T47D (cell line): ENCODE results near the gene YWHAH.

Experiments used
- DNase-seq, 2 experiments: peaks; one replicate each; pipeline versions ENCODE4 v3.0.0 to v3.0.0-alpha.2; 2011 to 2012; ENCODE audit warnings: low read depth in 1 of 2, low spot score in 1 of 2
- JUND ChIP-seq: IDR thresholded peaks from 2 replicates; pipeline ENCODE4 v1.6.1; 2012; ENCODE audit warnings: low read depth
- in situ Hi-C: cut with HindIII; loops from 2 replicates; pipeline ENCODE4 v1.10.0; 2016; ENCODE audit warnings: low sequenced_read_pairs, low pct_unique_long_range_greater_than_20kb

Gene YWHAH

DNA sequence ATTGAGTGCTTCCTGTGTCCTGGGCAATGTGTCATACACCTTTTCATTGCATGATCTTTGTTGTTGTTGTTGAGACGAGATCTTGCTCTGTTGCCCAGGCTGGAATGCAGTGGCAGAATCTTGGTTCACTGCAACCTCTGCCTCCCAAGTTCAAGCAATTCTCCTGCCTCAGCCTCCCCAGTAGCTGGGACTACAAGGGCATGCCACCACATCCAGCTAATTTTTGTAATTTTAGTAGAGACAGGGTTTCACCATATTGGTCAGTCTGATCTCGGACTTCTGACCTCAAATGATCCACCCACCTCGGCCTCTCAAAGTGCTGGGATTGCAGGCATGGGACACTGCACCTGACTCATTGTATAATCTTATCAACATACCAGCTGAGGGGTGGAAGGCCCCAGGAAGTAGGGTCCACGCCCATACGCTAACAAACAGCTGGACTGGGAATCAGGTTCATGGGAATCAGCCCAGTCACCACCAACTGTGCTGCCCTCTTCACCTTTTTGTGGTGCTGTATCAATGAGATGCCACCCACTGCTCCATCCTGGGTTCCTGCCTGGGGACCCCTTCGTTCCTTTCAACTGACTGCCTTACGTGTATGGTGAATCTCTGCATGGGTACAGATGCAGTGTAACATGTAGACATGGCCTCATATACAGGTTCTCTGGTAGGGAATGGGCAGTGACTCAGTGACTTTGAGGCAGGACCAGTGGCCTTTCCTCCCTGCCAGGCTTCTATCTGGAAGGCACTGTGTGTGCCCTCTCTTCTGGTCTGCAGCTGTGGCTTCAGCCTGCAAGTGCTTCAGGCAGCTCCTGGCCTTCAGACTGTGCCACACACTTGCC is 32.5 kb upstream of the YWHAH start:
- in situ Hi-C loops = no loop called here
- no peak for TF ChIP-seq JUND
- no peak for DNase-seq

DNA sequence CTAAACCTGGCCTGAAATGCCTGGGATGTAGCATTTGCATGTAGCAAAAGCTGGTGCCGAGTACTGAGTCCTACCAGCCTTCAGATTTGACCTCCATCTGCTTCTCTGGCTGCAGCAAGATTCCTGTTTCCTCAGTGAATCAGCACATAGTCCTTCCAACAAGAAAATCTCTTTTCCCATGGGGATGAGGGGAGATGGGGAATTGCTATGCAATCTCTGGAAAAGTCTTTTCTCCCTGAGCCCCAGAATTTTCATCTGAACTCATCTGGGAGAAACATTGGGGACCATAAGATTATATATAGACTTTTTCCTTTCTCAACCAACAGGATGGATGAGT is 32.0 kb upstream of the YWHAH start:
- no peak for DNase-seq
- in situ Hi-C loops = no loop called here

DNA sequence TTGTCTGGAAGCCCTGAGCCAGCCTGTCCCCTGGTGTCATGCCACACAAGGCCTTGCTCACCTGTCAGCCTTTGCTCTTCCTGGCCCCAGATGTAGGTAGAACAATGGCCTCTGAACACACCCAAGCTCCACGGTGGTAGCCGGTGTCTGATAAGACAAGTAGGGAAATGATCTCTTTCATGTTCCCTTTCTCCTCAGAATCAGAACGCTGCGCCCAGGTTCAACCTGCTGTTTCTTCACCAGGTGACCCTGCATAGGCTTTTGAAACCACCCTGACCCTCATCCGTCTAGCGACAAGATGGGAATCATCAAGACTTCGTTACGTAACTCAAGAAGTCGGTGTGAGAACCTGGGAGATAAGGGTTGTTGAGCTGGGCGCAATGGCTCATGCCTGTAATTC is 28.7 kb upstream of the YWHAH start:
- DNase-seq = no peak
- in situ Hi-C loops = no loop called here
- no peak for TF ChIP-seq JUND

More for the DNA sequence above, 32.0 kb upstream of the YWHAH start:
- TF ChIP-seq JUND = no peak

DNA sequence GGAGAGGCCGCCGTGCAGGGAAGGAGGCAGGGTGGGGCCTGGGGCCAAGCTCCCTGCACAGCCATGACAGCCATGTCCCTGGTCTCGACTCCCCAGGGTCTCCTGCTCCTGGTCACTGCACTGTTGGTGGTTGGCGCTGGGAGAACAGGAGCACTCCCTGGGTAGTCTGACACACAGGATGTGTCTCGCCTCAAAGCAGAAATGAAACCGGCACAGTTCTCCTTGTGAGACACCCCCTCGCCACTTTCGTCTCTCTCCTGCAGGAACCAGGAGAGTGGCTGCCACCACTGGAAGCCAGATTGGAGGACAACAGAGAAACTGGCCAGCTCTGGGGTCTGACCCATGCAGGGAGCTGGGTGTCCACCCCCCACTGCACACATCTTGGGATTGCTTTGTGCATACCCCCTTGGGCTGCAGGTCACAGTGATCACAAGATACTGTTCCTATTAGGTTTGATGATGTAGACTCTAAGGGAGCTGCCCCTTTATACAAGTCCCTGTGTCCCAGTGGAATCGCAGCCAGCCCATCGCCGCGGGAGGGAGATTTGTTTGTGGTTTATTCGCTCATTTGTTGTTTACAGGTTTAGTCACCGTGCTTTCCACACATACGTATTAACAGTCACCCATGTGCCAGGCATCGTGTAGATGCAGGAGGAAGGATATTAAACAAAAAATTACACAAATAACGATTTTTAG is 27.0 kb upstream of the YWHAH start:
- no peak for DNase-seq
- in situ Hi-C loops = no loop called here
- no peak for TF ChIP-seq JUND

DNA sequence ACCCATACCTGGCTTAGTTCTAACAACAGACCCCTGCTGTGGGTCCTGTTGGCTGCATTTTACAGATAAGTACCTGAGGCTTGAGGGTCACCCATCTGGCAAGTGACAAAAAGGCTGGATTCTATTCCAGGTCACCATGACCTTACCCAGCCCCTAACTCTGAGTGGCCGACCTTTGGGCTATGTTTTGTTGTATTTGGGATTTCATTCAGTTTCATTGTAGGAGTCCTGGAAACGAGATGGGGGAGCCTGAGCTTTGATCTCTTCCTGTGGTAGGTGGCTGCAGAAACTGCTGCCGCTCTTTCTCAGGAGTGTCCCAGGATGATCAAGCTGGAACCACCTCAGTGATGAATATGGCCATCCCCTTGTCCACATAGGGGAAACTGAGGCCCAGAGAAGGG is 24.6 kb upstream of the YWHAH start:
- no peak for DNase-seq
- in situ Hi-C loops = no loop called here
- TF ChIP-seq JUND = no peak

DNA sequence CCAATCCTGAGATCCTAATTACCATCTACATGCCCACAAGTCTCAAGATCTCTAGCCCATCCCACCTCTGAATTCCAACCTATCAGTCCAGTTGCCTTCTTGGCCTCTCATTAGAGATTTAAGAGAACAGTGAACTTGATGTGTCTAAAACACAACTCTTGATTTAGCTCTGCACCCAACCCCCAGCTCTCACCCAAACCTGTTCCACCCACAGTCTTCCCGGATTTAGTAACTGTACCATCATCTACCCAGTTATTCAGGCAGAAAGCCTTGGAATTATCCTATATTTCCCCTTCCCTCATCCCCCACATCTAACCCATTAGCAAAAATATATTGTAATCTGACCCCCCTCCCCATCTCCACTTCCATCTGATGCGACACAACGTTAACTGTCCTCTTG is 24.0 kb upstream of the YWHAH start:
- in situ Hi-C loops = no loop called here
- TF ChIP-seq JUND = no peak
- DNase-seq = no peak

DNA sequence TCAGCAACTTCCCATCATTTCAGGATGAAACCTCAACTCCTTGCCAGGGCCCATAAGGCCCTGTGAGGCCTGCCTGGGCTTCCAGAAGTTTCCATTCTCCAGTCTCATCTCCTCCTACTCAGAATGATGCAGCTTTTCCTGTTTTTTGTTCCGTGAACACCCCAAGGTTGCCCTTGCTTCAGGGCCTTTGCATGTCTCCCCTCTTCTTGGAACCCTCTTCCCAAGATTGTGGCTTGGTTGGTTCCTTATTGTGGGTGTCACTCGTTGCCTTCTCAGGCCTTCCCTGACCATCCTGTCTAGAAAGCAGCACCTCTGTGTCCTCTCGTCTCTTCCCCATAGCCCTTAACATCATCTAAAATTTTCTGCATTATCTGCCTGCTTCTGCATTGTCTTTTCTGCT is 23.2 kb upstream of the YWHAH start:
- TF ChIP-seq JUND = no peak
- no peak for DNase-seq
- in situ Hi-C loops = no loop called here

DNA sequence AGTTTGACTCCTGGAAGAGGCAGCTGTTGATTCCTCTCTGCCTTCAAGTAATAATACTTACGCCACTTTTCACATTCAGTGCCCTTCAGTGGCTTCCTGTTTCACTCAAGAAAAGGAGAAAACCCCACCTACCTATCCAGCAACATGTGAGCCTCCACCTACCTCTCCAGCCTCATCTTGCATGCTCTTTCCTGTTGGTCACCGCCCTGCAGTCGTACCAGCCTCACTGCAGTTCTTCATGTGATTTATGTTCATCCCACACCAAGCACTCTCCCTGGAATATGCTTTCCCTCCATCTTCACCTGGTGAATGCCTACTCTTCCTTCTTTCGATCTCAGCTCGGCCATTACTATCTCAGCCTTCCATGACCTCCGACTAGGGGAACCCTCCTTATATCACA is 21.8 kb upstream of the YWHAH start:
- in situ Hi-C loops = no loop called here
- no peak for TF ChIP-seq JUND
- DNase-seq = no peak

DNA sequence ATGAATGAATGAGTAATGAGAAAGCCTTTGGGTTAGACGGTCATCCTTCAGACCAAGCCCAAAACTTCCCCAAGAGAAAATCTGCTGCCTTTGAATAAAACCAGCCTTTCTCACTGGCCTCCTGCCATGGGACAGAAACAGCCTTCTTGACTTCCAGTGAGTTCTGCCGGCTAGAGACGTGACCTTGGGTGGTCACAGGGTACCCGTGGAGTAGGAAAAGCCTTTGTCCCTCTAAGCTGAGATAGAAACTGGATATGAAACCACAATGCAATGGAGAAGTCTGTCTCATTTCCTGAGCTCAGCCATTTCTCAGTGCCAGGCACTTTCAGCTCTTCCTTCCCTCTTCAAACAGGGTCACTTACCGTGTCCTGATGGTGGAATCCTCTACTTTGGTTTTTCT is 21.2 kb upstream of the YWHAH start:
- in situ Hi-C loops = no loop called here
- no peak for TF ChIP-seq JUND
- no peak for DNase-seq

DNA sequence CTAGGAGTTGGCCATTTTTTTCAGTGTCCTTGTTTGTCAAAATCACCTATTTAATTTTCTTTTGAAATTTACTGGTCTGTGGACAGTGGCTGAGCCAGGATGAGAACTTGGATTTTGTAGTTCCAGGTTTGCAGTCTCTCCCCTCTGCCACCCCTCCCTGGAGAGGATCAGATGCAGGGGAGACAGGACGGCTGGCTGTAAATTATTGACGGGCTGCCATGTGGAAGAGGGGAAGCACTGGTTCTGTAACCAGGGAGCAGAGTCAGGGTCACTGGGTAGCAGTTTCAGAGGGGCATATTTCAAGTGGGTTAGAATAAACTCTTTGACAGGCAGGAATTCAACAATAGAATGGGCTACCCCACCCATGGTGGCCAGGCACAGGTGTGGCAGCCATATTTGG is 20.6 kb upstream of the YWHAH start:
- in situ Hi-C loops = no loop called here
- no peak for TF ChIP-seq JUND
- no peak for DNase-seq

DNA sequence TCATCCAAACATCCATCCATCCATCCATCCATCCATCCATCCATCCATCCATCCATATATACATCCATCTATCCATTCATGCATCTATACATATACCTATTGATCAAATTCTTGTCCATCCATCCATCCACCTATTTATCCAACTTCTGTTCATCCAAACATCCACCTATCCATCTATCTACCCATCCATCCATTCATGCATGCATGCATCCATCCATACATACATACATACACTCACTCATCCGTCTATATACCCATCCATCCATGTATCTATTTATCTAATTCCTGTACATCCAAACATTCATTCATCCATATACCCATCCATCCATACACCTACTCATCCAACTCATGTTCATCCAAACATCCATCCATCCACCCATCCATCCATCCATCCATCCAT is 19.3 kb upstream of the YWHAH start:
- no peak for DNase-seq
- in situ Hi-C loops = no loop called here
- TF ChIP-seq JUND = no peak

DNA sequence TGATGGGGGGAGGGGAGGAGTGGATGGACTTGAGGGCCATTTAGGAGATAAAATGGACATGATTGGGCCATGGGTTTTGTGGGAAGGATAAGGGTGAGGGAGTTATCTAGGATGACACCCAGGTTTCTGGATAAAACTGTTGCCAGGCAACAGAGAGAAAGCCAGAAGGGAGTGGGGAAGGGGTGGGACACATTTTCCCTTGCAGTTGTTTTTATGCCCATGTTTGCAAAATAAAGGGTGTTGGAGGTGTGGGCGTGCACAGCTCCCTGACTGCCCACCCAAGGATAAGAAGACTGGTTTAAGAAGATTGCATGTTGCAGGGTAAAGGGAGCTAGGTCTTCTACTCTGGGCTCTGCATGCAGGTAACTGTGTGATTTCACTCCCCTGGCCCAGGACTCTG is 18.3 kb upstream of the YWHAH start:
- TF ChIP-seq JUND = no peak
- in situ Hi-C loops = no loop called here

DNA sequence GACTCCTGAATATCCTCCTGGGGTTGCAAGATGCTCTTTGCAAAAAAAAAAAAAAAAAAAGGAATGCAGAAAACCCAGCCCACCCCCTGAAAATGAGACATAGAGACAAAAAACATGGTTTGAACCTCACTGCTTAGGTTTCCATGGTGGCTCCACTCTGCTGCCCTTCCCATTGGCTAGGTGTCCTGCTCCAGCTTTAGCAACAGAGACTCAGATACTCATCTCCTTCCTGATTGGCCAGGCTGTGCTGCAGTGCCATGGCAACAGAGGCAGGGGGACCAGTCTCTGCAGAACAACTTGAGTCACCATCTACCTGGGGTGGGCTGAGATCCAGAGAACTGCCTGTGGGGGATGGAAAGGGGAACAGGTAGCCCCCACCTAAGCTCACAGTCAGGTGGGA is 17.4 kb upstream of the YWHAH start:
- TF ChIP-seq JUND = no peak
- in situ Hi-C loops = no loop called here
- peak; percentile 35 to 41 for DNase-seq

More for the DNA sequence above, 18.3 kb upstream of the YWHAH start:
- no peak for DNase-seq
